ENCODE results near the gene SHISAL1.
"Not testable (repeated sequence)": the region's sequence is repeated elsewhere in the genome, so short reads cannot be mapped to it uniquely, and the experiment has no call there.

The SHISAL1 gene

DNA sequence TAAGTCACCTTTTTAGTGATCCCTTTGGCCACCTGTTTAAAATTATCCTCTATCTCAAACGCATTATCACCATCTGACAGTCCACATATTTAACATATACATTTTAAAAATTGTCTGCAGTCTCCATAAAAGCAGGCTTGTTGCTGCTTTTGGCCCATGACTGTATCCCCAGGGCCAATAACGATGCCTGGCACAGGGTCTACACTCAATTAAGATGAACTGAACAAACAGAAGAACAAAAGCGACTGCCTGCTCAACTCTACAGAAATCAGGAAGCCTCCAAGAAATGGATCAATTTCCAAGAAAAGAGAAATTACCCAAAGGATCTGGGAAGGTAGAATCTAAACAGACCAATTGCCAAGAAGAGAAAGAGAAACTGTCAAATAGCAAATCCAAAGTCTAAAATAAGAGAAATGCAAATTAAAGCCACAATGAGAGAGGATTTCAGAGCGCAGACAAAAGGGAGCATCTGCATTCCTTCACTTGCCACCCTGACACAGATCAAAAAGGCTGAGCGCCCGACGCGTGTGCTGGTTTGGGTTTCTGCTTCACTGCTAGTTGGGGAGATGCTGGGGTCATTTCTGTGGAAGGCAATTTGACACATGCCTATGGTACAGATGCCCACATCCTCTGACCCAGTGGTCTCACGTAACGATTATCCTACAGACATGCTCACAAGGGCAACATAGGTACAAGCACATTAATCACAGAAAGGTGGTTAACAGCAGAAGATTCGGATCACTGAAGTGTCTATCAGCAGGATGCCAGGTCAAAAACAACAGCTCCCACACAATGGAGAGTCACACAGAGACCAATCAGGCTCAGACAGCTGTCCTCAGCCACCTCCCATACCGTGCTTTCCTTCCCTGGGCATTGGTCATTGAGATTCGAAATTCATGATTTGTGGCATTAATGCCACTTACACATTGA is 55.9 kb downstream of the SHISAL1 start:
- no peak for DNase-seq

DNA sequence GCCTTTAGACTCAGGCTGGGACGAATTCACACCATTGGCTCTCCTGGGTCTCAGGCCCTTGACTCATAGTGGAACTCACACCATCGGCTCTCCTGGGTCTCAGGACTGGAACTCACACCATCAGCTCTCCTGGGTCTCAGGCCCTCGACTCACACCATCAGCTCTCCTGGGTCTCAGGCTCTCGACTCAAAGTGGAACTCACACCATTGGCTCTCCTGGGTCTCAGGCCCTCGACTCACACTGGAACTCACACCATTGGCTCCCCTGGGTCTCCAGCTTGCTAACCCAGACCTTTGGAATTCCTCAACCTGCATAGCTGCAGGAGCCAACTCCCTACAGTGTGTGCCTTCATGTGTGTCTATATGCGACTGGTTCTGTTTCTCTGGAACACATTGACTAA is 56.7 kb downstream of the SHISAL1 start:
- no peak for DNase-seq

DNA sequence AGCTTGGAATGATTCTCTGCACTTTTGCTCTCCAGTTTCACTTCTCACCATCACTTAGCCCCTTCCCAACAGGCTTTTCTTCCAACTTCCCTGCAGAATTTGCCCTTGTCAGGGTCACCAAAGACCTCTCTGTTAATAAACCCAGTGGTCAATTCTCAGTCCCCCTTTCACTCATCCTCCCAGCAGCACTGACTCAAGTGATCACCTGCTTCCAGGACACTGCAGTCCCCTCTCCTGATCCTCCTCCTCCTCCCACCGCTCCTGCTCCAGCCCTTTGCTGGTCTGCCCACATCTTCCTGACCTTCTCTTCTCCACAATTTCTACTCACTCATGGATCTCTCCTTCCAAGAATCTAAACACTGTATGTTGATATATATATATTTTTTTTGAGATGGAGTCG is 57.9 kb downstream of the SHISAL1 start:
- no peak for DNase-seq

DNA sequence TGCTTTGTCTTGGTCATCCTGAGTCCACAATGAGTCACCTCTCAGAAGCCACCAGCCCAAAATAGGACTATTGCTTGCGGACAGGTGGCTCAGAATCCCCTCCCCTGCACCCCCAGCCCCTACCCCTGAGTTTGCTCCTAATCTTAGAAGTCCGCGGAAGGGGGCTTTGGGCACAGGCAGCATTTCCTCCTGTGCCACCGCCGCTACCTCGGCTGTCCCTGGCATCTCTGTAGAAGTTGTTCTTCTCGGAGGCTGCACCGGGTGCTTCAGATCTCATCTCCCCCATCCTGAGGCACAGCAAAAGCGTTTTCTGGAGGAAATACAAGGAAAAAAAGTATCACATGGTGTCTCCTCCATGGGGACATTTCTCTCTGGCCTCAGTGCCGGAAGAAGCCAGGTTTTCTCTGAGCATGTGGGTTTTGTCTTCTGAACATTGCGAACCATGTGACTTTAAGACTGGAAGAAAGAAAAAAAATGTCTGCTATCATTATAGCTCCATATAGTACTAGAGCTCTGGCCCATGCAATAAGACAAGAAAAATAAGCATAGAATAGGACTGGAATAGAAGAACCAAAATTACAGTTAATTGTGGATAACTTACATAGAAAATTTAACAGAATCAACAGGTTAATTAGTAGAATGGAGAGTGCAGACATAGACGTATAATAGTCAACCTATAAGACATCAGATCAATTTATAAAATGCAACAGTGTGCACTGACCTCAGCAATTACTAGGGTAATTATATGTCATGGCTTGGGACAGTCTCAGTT is 63.2 kb downstream of the SHISAL1 start:
- DNase-seq = no peak

DNA sequence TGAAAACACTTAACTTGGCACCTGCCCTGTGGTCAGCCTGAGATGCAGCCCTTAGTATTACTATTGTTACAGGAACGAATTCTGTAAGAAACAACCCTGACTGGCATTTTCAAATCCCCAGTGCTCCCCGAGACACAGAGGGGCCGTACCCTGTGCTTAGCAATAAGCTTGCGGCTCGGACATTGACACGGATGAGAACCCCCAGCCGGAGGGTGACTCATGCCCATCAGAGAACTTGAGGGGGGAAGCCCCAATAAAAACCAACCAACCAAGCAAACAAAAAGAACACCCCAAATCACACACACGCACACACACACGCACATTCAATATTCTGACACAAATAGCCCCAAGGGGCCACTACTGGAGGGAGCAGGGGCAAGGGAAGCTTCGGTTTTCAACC is 63.8 kb downstream of the SHISAL1 start:
- DNase-seq = no peak

GRCh38 chr22:44247923-44248892 is 64.5 kb downstream of the SHISAL1 start:
- no peak for DNase-seq

DNA sequence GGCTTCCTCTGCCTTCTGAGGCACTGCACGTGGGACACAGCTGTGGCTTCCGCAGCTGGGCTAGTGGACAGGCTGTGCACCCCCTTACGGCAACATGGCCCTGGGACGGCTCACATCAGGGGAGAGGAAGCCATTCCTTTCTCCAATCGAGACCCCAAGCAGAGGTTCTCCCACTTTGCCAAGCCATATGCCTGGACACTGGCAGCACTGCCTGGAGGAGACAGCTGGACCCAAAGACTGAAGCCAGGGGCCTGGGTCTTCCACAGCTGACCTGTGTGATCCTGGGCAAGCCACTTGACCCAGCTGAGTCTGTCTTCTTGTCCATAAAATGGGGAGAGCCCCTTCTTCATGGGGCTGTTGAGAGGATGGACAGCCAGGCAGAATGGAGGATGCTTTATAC is 65.4 kb downstream of the SHISAL1 start:
- DNase-seq = no peak

DNA sequence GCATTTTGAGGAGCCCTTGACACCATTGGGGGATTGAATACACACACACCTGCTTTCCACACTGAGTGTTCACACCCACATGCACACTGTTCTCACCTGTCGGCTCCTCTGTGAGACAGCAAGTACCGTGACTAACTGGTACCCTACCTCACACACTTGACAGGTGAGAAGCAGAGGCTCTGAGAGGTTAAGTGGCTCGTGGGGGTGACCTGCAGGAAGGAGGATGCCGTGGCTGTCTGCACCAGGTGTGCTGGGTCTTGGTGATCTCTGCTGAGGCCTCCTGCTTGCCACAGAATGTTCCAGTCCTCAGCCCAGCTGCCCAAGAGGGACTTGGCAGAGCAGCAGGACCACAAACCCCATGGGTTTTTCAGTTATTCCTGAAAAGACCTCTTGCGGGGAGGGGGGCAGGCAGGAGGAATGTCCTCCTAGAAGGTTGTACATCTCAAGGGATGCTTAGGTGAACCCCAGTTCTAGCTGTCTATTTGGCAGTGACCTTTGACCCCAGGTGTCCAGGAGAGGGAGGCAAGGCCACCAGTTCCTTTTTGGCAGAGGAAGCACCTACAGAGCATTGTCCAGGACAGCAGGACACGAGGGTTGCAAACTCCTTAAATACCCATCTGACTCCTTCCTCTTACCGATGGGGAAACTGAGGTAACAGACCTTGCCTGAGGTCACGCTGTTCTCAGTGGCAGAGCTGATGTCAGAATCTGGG is 66.0 kb downstream of the SHISAL1 start:
- no peak for DNase-seq

- DNase-seq = no peak
These were observed 66.9 kb downstream of the SHISAL1 start for GRCh38 chr22:44245867-44246266.

GRCh38 chr22:44245438-44245837 is 67.3 kb downstream of the SHISAL1 start:
- DNase-seq = no peak

GRCh38 chr22:44244265-44244822 is 68.4 kb downstream of the SHISAL1 start:
- DNase-seq = no peak

DNA sequence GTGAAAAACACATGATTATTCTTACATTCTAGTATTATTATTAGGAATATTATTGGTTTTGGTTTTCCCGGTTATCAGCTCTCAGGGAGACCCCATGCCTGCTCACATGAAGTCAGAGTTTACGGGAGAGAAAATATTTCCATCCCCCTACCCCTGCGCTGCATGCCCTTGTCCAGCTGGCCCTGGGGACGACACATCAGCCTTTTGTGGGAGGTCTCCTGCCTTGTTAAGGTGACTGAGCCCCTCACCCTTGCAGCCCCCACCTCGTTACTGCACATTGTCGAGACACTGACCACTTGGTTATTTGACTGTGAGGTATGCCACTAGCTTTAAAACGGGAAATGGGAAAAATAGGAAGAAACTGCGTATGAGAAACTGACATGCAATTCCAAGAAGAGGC is 69.0 kb downstream of the SHISAL1 start:
- no peak for DNase-seq

DNA sequence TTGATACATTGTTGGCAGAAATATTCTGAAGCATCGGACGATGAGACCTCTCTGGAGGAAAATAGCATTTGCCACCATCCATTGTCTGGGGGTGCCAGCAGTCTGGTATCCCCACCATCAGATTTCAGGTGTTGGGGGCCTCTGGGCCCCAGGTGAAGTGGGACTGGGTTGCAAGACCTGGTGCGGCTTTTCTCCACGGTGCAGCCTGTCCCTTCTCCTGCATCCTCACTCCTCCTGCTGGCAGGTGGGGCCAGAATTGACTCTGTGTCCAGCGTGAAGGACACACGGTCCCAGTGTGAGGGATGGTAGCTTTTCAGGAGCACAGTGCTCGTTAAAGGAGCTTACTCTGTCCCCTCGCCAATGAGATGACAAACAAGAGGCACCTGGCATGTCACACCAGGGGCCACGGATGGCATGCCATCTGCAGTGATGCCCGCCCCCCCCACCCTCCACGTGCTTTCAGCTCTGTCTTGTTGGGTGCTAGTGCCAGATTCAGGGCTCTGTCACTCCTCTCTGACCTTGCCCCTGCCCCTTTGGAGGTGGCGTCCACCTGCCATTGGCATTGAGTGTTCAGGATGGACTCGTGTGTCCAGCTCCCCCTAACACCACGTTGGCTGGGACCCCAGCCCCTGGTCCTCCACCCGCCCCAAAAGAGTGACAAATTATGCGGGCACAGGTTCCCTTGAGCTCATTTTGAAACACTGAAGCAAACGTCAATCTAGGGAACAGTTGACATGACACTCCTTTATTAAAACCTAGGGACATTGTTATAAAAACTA is 69.6 kb downstream of the SHISAL1 start:
- no peak for DNase-seq

DNA sequence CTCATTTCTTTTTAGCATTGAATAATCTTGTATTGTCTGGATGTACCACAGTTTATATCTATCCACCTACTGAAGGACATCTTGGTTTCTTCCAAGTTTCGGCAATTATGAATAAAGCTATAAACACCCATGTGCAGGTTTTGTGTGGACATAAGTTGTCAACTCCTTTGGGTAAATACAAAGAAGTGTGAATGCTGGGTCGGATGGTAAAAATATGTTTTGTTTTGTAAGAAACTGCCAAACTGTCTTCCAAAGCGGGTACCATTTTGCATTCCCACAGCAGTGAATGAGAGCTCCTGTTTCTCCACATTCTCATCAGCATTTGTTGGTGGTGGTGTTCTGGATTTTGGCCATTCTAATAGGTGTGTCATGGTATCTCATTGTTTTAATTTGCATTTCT is 71.6 kb downstream of the SHISAL1 start:
- DNase-seq = not testable (repeated sequence)

DNA sequence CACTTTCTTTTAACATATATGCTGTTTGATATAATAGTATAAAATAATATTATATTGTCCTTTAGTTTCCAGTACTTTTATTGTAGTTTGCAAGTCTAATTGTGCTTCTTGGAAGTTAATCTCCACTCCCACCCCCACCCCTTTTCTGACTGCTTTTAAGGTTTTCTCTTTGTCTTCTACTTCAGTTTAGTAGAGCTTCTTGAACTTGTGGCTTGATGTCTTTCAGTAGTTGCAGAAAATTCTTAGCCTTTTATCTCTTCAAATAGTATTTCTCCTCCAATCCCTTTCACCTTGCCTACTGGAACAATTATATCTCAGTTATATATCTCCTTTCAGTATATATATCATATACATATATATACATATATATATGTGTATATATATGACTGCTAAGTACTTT is 75.5 kb downstream of the SHISAL1 start:
- no peak for DNase-seq

DNA sequence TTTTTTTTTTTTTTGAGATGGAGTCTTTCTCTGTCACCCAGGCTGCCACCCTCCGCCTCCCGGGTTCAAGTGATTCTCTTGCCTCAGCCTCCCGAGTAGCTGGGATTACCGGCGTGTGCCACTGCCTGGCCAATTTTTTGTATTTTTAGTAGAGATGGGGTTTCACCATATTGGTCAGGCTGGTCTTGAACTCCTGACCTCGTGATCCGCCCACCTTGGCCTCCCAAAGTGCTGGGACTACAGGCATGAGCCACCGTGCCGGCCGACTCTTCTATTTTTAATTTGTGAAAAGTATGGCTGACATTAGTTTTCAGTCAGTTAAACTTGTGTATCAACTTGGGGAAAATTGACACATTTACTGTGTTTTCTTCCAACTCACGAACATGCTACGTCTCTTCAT is 78.4 kb downstream of the SHISAL1 start:
- DNase-seq = not testable (repeated sequence)

GRCh38 chr22:44231233-44231632 is 81.5 kb downstream of the SHISAL1 start:
- no peak for DNase-seq

DNA sequence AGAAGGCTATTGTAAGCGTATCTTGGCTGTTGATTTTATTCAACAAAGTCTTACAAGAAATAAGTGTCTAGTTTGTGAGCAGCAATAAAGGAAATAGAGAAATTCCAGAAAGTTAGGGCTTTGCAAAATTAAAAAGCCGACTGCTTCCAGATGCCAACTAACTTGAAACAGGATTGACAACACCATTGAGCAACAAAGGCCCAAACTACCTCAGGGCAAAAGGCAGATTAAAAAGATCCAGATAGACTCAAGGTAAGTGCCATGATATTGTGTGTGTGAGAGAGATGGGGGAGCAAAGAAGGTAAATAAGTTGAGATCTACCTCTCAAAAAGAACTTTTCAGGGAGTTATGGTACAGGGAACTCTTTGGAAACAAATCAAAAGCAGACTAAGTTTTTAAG is 82.9 kb downstream of the SHISAL1 start:
- no peak for DNase-seq

GRCh38 chr22:44229331-44229730 is 83.4 kb downstream of the SHISAL1 start:
- DNase-seq = no peak

- no peak for DNase-seq
These were observed 86.9 kb downstream of the SHISAL1 start for GRCh38 chr22:44225812-44226211.

DNA sequence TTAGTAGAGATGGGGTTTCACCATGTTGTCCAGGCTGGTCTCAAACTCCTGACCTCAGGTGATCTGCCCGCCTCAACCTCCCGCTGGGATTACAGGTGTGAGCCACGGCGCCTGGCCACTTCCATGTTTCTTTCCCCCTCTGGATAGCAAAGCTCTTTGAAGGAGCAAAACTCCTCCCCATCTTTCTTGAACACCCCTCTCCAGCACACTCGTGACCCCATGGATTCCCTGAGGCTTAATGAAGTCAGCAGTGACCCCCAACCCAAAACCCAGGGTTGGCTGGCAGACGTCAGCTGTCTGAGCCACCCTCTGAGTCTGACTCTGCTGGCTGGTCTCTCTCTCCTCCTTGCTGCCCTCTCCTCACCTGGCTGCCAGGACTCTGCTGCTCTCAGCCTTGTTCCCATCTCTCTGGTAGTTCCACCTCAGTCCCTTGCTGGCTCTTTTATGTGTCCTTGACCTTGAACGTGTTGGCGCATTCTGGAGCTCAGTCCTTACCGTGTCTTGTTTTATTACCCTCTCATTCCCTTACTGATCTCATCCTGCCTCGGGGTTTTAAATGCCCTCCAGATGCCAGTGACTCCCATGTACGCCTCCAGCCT is 87.6 kb downstream of the SHISAL1 start:
- DNase-seq = no peak
